Stimulated activated CD8-positive, alpha-beta memory T cell treated with anti-CD3 and anti-CD28 coated beads, Interleukin-4, amount 100 ng/mL, for 24 hours (primary cell): ENCODE results near the gene KRT81.
"Not testable (repeated sequence)": the region's sequence is repeated elsewhere in the genome, so short reads cannot be mapped to it uniquely, and the experiment has no call there.

ENCODE experiments used
- DNase-seq: peaks from one replicate; pipeline ENCODE4 v3.0.0-alpha.2; 2020; ENCODE audit warnings: low read depth

KRT81 gene

DNA sequence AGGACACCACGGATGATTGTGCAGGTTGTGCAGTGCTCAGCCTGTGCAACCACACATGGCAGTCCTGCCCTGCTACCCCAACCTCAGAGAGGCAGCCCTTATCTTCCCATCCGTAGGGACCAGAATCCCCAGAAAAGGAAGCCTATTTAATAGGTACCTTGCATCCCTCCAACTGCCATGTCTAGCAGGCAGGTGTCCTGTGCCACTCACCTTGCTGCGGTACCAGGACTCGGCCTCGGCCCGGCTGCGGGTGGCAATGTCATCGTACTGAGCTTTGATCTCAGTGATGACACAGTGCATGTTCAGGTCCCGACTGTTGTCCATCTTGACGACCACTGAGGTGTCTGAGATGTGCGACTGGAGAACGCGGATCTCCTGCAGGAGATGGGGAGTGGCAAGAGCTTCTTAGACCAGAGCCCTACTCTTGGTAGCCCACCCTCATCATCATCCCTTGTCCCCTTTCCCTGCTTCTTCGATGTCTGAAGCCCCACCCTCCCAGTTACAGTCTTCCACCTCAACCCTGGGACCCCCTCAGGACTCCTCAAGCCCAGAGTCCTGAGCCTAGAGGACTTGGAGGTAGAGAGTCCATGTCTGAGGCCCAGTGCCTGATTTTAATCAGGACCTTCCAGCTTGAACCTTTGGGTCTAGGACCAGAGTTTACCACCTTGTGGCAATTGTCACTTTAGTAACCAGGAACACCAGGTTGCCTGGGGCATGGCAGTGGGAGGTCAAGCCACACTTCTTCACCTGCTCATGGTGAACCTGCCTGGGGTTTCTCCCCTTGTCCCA, 37.7 kb downstream of the KRT81 start:
- DNase-seq = no peak

DNA sequence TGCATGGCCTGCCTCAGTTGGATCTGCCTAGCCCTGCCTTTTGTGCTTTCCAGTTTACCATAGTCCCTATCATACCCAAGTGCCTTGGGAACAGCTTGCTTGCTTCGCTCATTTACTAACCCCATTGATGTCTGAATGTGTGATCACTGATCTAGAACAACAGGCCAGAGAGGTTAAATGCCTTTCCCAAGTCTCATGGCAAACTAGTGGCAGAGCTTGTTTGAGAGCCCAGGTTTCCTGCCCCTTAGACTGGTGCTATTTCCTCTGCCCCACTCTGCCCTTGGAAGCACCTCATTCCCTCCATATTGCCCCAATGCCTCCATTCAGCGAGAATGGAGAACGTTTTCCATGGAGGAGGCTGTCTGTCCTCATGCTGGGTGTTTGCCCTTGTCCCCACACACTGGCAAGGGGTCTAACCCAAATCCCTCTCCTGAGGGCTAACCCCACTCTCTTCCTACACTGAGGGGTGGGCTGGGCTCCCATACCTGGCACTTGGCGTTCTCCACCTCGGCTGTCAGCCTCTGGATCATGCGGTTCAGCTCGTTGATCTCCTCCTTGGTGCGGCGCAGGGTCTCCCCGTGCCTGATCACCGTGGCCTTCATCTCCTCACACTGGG, 38.5 kb downstream of the KRT81 start:
- no peak for DNase-seq

DNA sequence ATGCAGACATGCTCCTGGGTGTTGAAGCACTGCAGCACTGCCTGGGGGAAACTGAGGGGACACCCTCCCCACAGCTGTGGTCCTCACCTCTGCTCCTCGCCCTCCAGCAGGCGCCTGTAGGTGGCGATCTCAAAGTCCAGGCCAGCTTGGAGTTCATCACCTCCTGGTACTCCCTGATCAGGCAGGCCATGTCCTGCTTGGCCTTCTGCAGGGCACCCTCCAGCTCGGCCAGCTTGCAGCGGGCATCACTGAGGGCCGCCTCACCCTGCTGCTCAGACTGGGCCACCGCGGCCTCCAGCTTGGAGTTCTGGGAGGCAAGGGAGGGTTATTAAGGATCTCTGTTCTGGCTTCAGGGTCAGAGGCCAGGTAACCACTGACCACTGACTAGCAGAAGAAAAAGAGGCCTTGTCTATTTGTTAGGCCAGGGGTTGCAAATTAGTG, 39.1 kb downstream of the KRT81 start:
- DNase-seq = not testable (repeated sequence)

DNA sequence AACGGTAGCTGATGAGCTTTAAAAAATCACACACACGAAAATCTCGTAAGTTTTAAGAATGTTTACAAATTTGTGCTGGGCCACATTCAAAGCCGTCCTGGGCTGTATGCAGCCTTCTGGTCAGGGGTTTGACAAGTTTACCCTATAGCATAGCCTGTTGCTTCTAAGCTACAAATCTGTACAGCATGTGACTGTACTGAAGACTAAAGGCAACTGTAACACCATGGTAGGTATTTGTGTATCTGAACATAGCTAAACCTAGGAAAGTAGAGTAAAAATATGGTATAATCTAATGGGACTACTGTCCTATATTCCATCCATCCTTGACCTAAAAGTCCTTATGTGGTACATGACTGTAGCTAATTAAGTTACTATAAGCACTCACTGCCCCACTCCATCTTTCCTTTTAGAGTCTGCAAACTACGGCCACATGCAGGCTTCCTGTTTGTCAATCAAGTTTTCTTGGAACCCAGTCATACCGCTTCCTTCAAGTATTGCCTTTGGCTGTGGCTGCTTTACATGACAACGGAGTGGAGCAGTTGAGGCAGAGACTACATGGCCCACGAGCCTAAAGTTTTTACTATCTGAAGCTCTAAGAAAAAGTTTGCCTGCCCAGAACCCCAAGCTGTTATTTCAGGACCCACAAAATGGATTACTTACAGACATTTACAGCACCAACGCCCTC, 39.8 kb downstream of the KRT81 start:
- no peak for DNase-seq

DNA sequence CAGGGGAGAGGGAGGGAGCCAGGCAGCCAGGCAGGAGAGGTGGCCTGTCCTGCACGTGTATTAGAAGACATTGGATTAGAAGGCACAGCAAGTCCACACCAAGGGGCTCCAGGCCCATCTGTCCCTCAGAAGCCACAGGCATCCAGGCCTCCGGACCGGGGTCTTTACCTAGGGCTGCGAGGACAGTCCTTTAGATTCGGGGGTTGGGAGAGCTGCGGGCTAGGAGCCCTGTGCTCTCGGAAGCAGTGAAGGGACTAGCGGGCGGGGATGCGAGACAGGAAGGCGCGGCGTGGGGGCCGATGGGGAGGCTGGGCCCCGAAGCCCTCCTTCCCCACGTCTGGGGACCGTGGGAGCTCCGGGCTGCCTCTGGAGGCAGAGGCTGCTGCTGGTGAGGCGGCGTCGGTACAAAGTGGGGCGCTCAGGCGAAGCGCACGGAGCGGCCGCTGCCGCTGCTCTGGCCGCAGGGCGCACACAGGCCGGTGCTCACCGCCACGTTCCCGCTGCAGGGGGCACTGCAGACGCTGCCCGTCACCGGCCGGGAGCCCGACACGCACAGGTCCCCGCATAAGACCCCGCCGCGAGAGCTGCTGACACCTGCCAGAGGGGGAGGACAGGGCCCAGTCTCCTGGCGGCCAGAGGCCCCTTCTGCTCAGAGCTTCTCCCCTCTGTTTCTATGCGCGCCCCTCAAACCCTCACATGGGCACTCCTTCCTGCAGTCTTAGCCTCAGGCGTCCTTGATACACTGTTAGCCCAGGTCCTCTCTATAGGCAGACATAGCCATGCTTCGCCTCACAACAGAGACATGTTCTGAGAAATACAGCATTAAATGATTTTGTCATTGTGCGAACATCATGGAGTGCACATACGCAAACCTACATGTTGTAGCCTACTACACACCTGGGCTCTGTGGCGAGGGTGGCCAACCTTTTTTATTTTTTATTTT, 41.0 kb downstream of the KRT81 start:
- no peak for DNase-seq

DNA sequence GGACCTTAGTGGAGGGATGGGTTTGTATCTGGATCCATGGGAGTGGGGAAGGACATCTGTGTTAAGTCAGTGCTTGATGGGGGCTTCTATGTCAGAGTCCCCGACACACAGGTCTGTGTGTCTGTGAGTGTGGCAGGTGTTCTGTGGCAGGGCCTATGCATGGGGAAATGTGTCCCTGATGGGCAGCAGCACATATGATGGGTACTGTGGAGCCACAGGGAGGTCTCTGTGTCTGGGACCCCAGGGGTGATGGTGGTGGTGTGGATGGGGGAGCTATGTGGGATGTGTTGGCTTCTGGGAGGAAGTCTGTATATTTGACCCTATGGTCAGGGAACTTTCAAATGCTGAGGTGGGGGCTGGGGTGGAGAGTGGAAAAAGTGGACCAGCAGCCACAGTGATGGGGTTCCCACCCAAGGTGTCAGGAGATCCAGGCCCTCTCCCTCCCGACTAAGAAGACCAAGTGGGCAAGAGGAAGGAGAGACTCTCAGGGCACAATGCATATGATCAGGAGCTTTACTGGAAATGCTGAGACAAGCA, 41.8 kb downstream of the KRT81 start:
- no peak for DNase-seq

DNA sequence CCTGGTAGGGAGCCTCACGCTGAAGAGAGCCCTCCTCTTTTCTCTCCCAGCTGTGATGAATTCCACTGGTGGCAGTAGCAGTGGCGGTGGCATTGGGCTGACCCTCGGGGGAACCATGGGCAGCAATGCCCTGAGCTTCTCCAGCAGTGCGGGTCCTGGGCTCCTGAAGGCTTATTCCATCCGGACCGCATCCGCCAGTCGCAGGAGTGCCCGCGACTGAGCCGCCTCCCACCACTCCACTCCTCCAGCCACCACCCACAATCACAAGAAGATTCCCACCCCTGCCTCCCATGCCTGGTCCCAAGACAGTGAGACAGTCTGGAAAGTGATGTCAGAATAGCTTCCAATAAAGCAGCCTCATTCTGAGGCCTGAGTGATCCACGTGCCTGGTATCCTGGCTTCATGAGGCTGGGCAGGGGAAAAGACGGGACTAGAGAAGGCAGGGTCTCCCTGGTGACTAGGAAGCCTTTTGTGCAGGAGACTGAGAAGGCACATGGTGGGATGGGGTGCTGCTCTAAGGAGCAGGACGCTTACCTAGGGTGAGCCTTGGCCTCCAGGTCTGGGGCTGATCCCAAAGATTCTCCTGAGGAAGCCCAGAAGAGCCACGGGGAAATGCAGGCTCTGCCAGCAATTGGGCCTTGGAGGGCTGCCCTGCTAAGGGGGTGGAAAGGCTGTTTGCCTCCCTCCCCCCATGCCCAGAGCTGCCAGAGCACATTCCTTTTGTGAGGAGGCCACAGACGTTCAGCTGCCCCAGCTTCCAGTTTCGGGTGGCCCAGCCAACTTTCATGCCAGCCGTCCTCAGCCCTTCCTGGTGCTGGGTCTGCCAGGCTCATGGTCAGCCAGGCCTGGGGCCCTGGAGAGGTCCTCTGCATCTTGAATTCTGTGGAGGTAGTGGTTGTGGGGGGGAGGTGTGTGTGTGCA, 42.5 kb downstream of the KRT81 start:
- no peak for DNase-seq

DNA sequence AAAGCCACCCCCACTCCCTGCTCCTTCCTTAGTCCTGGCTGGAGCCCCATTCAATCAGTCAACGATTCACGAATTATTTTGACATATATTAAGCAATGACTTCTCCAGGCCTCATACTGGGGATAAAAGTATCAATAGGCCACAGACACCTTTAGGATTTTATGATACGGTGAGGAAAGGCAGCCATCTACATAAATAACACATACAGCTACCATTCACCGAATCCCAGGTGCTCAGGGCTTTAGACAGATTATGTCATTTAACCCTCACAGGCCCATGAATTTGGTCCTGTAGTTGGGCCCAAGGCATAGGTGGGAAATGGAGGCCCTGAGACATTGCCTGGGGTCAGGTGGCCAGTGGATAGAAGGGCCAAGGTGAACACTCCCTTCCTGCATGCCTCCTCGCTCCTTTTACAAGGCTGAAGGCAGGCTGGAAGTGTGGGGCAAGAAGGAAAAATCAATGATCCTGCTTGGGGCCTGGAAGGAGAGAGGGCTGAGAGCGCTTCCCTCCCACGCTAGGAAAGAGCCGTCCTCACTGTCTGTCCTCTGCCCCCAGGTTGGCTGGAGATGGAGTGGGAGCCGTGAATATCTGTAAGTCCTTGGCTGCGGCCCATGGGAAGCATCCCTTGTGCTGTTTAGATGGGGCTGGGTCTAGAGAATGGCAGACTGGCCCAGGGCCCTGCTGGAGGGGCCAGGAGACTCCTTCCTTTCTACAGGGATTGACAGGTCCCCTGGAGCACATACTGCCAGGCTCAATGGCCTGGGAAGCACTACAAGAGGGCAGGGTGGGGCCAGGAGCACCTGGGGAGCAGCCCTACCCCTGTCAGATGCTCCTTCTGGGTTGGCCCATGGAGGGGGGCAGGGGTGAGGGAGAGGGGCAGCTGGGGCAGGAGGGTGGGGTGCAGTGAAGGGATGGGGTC, 43.5 kb downstream of the KRT81 start:
- no peak for DNase-seq

DNA sequence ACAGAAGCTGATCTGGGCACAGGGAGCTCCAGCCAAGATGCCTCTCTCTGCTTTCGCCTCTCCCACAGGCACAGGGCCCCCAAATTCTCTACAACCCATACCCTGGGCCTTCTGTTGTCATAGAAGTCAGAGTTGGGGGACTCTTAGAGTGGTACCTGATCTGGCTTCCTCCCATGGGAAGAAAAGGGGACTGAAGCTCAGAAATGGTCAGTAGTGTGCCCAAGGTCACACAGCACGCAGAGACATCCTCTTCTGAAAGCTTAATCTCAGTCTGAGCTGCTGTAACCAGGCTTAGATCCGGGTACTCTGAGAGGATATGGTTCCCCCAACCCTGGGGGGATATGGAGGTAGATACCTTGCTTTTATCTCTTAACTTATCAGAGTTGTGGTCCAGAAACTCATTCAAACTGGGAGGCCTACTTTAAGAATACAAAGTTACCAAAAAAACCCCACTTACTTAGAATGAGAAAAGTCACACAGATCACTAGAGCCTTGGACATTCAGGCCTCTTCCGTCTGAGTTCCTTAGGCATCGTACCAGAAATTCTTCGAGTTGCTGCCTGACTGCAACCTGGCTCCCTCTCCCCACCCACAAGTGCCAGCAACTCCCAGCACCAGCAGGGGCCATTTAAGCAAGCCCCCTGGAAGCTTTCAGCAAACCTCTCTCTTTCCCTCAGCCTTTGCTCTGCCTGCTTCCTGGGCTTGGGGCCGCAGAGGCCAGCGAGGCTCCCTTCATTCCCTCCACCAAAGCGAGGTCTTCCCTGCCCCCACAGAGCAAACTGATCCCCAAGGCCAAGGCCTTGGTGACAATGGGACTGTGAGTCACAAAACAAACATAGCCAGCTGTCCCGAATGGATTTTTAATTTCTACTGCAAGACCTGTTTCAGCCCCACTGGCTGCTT, 44.4 kb downstream of the KRT81 start:
- DNase-seq = no peak

DNA sequence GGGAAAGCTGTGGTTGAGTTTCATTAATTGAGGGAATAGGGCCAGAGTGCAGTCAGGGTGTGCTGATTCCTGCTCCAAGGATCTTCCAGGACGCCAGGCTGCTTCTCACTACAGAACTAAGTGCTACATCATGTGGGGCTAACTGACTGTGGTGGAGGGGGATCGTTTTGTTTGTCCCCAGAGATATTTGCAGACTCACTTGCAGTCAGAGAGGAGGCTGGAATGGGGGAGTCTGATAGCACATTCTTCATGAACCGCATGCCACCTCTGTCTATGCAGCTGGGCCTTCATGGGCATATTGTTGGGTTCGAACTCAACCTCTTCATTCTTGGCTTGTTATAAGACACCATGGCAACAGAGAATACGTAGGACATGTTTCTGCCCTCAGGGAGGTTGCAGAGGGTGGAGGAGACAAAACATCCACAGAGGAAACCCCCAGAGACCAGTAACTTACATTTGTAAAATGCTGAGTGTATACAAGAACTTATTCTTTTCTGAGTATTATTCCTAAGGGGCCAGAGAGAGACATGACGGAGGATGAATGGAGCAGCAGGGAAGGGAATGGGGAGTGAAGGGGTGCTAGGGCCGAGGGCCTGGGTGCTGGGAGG, 45.3 kb downstream of the KRT81 start:
- no peak for DNase-seq

DNA sequence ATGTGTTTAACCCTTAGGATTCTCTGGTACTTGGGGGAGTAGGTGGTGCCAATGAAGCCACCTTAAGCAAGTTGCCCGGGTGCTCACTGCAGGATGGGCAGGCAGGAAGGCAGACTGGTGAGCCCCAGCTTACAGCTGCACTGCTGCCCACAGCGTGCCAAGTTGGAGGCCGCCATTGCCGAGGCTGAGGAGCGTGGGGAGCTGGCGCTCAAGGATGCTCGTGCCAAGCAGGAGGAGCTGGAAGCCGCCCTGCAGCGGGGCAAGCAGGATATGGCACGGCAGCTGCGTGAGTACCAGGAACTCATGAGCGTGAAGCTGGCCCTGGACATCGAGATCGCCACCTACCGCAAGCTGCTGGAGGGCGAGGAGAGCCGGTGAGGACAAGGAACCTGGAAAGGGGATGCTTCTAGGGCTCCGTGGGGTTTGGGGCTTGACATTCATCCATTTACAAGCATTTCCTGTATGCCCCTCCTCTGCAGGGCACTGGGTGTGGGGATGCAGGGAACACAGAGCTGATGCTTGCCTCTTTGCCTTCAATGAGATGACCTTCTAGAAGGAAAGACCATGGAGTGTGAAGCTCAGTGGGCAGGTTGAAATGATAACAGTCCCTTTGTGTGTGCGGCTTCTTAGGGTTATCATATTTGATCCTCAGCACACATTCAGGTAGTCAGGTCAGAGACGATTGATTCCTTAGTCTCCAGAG, 45.9 kb downstream of the KRT81 start:
- DNase-seq = no peak

DNA sequence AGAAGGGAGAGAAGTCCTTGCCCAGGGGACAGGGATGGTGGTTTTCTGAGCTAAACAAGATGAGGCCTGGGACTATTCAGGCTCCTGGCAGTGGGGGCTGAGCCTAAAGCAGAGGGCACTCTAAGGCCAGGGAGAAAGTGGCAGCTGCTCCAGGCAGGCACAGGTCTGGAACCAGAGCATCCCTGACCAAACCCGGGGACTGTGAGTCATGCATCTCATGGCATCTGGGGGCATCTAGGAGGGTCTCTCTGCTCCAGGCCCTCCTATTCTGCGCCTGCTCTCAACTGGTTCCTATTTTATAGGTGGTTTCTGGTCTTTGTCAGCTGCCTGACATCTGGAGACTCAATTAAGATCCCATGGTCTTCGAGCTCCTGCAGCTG, 46.7 kb downstream of the KRT81 start:
- DNase-seq = no peak

DNA sequence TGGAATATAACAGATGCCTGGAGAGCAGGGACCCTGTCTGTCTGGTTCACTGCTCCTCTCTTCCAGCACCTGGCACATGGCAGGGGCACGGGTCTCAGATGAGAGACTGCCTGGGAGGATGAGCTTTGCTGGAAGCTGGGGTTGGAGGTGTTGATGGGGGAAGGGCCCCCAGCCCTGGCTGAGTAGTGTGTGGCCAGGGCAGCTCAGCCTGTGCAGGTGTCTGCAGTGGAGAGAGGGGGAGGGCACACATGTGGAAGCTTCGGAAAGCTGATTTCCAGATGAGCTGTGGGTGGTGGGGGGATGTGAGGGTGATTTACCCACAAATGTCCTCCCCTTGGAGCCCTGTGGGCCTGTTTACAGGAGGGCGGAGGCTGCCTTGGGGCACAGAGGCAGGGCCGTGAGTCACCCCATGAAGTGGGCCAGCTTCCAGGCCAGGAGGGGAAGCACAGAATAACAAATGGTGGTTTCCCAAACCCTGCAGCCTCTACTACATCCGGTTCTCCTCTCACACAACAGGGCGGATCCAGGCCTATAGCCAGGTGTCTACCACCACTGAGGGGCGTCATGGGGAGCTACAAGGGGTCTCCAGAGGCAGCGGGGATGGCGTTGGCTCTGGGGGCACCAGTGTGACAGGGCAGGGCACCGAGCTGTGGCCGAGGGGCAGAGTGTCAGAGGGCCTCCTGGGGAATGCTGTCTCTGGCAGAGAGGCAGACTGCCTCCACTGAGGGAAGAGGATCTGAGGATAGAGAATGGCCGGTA, 47.3 kb downstream of the KRT81 start:
- DNase-seq = peak; percentile 45

DNA sequence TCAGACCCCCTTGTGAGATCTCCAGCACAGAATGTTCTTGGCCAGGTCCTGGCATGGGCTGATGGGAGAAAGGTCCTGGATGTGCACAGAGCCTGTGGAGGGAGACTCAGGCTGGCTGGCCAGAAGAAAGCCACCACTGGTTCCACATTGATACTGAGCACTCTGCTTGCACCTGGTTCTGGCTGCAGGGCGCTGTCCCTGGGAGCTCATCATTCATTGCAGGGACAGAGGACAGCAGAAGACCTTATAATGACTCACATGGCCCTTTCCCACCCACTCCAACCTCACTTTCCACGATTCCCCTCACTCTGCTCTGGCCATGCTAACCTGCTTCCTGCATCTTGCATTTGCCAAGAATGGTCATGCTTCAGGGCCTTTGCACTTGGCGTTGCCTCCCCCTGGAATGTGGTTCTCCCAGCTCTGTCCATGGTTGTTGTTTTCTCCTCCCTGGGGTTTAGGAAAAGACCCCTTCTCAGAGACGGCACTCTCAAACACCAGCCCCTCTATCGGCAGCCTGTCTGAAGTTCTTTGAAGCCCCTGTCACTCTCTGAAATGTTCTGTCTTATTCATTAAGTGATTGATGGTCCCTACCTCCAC, 48.0 kb downstream of the KRT81 start:
- no peak for DNase-seq

DNA sequence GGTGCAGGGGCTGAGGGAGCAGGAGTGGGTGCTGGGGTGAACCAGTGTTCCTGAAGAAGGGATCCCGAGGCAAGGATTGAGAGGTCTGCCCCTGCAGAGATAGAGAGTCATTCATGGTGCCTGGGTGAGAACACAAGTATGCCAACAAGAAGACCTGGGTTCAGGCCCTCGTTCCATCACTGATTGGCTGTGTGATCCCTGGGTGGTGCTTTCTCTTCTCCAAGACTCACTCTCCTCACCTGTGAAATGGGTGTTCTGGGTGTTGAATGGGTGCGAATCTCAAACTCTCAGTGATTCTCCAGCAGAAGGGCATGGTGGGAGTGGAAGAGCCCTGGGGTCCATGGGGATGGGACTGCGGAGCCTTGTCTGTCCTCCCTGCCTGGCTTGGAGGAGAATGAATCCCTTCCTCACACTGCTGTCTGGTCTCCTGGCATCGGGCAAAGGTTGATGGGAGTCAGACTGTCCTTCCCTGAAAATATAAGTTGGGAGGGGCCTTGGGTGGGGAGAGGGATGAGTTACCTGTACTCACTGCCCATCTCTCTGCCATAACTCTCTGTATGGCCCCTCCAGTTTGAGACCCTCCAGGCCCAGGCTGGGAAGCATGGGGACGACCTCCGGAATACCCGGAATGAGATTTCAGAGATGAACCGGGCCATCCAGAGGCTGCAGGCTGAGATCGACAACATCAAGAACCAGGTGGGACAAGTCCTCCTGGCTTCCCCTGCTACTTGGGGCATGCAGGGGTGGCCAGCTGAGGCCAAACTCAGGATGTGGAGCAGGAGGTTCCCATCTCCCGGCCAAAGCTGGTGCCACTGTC, 48.7 kb downstream of the KRT81 start:
- DNase-seq = no peak
